Glutamatergic neuron (in vitro differentiated cells): ENCODE results near the gene ARMC5. TPM values are rescaled to one million over a fixed set of nuclear protein-coding genes. Genes with fewer than 3 reads are reported as not detected.

Experiments
- DNase-seq: peaks from one replicate; pipeline ENCODE4 v3.0.0; 2022
- H3K27ac Mint-ChIP-seq: one replicate; pipeline ENCODE4 v1.8.0; 2020; ENCODE audit warnings: mild to moderate bottlenecking, mixed read lengths, inconsistent platforms; ENCODE audit not compliant: unreplicated experiment
- H3K27me3 Mint-ChIP-seq: one replicate; pipeline ENCODE4 v1.8.0; 2020; ENCODE audit warnings: mild to moderate bottlenecking, moderate library complexity, mixed read lengths, inconsistent platforms; ENCODE audit not compliant: unreplicated experiment
- H3K36me3 Mint-ChIP-seq: one replicate; pipeline ENCODE4 v1.8.0; 2020; ENCODE audit warnings: mild to moderate bottlenecking, mixed read lengths, inconsistent platforms; ENCODE audit not compliant: unreplicated experiment
- H3K4me1 Mint-ChIP-seq: one replicate; pipeline ENCODE4 v1.8.0; 2020; ENCODE audit warnings: mild to moderate bottlenecking, low read depth, mixed read lengths, inconsistent platforms; ENCODE audit not compliant: unreplicated experiment
- H3K4me3 Mint-ChIP-seq: one replicate; pipeline ENCODE4 v1.8.0; 2020; ENCODE audit warnings: mild to moderate bottlenecking, mixed read lengths, inconsistent platforms; ENCODE audit not compliant: unreplicated experiment
- H3K9me3 Mint-ChIP-seq: one replicate; pipeline ENCODE4 v1.8.0; 2020; ENCODE audit warnings: mild to moderate bottlenecking, moderate library complexity, mixed read lengths, inconsistent platforms; ENCODE audit not compliant: unreplicated experiment
- total RNA-seq: library from RNA; stranded (reverse); fragmentation: NEBNext Ultra II Directional; extraction: Animal tissue kit (Norgen Biotek cat#: 25700); gene quantifications from one replicate; pipeline ENCODE4 v1.2.1, GENCODE V29; 2021; ENCODE audit not compliant: unreplicated experiment
- TF ChIP-seq, protein P1 (sequence below): fragments of 200-600 bp; sonication (generic); IDR thresholded peaks from one replicate; pipeline ENCODE4 v1.5.0; 2021; ENCODE audit not compliant: partially characterized antibody, unreplicated experiment

ARMC5 gene
- total RNA-seq, 1 donor from 2014 or later = 15.8 TPM

DNA sequence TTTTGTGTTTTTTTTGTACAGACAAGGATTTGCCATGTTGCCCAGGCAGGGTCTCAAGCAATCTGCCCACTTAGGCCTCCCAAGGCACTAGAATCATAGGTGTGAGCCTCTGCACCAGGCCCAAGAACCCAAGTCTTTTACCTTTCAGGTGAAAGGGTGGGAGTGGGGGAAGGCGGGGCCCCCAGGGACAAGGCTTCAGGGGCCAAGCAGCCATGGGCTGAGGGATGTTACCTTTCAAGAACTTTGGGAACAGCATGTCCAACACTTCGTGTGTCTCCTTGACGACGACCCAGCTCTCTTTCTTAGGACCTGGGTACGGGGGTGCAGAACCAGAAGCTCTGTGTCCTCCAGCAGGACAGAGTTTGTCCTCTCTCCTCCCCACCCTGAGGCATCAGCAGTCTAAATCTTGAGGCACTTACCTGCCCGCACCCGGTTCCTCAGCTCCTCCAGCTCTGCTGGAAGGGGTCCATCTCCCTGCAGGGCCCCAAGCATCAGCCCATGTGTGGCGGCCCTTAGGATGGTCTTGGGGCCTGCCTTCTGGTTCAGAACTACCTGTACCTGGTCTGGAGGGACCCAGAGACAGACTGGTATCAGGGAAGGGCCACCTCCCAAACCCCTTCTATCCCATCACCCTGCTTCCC, 32.6 kb downstream of the ARMC5 start:
- DNase-seq = no peak
- peaks cover 6% of the 10 kb centered on the region for H3K9me3 Mint-ChIP-seq
- H3K36me3 Mint-ChIP-seq = peaks cover 19% of the 10 kb centered on the region
- no peaks in the 10 kb centered on the region for H3K4me1 Mint-ChIP-seq
- H3K27me3 Mint-ChIP-seq = peaks cover 19% of the 10 kb centered on the region
- TF ChIP-seq, protein P1, sequence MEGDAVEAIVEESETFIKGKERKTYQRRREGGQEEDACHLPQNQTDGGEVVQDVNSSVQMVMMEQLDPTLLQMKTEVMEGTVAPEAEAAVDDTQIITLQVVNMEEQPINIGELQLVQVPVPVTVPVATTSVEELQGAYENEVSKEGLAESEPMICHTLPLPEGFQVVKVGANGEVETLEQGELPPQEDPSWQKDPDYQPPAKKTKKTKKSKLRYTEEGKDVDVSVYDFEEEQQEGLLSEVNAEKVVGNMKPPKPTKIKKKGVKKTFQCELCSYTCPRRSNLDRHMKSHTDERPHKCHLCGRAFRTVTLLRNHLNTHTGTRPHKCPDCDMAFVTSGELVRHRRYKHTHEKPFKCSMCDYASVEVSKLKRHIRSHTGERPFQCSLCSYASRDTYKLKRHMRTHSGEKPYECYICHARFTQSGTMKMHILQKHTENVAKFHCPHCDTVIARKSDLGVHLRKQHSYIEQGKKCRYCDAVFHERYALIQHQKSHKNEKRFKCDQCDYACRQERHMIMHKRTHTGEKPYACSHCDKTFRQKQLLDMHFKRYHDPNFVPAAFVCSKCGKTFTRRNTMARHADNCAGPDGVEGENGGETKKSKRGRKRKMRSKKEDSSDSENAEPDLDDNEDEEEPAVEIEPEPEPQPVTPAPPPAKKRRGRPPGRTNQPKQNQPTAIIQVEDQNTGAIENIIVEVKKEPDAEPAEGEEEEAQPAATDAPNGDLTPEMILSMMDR = no peak
- no peak overlapping the region for H3K27ac Mint-ChIP-seq
- no peak overlapping the region for H3K4me3 Mint-ChIP-seq

DNA sequence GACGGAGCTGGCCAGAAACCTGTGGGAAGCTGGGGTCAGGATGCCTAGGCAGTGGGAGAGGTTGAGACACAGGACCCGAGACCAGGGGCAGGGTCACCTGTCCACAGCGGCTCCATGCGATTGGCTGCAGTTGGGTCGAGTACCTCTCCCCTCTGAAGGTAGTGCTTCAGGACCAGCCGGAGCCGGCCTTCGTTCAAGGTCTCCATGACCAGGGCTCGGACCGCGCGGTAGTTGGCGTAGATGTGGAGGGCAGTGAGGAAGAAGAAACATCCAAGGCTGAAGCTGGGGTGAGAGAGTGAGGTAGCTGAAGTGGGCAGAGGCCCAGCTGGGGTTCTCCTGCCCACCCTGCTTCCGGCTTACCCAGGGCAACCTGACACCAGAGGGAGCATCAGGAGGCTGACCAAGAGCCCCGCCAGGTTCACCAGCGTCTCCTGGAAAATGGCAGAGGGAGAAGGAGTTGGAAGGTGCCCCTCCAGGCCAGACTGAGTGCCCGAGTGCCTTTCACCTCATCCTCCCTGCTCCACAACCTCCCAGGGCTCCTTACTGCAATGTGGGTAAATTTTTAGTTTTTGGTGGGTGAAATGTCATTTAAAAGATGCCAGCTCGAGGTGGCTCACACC, 34.3 kb downstream of the ARMC5 start:
- H3K9me3 Mint-ChIP-seq = peaks cover 6% of the 10 kb centered on the region
- no peaks in the 10 kb centered on the region for H3K4me1 Mint-ChIP-seq
- H3K27ac Mint-ChIP-seq = no peak overlapping the region
- peaks cover 19% of the 10 kb centered on the region for H3K36me3 Mint-ChIP-seq
- peaks cover 14% of the 10 kb centered on the region for H3K27me3 Mint-ChIP-seq
- TF ChIP-seq, protein P1 = no peak
- no peak overlapping the region for H3K4me3 Mint-ChIP-seq
- DNase-seq = no peak

DNA sequence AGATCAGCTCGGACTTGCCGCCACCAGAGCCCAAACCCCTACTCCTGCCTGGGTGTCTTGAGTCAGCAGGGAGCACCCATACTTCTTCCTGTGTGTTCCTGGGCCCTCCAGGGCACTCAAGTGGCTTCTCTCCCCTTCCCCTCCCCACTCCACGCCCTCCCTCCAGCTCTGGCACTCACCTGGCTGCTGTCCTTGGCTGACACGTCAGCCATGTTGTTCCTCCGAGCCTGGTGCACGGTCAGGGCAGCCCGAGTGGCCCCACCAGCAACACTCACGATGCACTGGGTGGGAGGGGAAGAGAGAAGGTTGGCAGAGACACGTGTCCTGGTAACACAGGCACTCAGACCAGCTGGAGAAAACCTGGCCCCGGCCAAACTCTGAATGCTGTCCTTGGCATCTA, 37.4 kb downstream of the ARMC5 start:
- Mint-ChIP-seq H3K4me3 (no peak overlapping the region), H3K27ac (no peak overlapping the region), H3K27me3 (peaks cover 8% of the 10 kb centered on the region), H3K4me1 (no peaks in the 10 kb centered on the region), H3K36me3 (peaks cover 8% of the 10 kb centered on the region), H3K9me3 (peaks cover 1% of the 10 kb centered on the region)
- TF ChIP-seq, protein P1 = no peak
- no peak for DNase-seq

- Mint-ChIP-seq H3K9me3 (peaks cover 1% of the 10 kb centered on the region), H3K36me3 (peaks cover 1% of the 10 kb centered on the region), H3K27ac (no peak overlapping the region), H3K4me3 (no peak overlapping the region), H3K4me1 (no peaks in the 10 kb centered on the region), H3K27me3 (peaks cover 3% of the 10 kb centered on the region)
- TF ChIP-seq, protein P1 = no peak
- DNase-seq = no peak
These were observed 39.2 kb downstream of the ARMC5 start for GRCh38 chr16:31498493-31498892.

DNA sequence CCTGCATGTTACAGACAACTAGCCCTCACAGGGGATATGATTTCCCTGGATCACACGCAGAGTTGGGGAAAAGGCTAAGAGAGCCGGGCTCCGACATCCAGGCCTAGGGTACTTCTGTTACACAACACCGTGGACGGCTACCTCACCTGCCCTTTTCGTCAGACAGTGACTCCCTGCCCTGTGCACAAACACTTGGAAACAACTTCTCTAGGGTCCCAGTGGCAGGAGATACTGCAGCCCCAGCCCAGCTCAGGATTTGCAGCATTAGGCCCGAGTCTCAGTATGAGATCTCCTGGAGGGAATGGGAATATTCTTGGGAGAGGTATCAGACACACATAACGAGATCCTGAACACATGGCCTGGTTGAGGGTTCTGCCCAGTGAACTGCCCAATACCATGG, 40.6 kb downstream of the ARMC5 start:
- peaks cover 1% of the 10 kb centered on the region for H3K9me3 Mint-ChIP-seq
- TF ChIP-seq, protein P1 = no peak
- H3K4me1 Mint-ChIP-seq = no peaks in the 10 kb centered on the region
- no peak overlapping the region for H3K4me3 Mint-ChIP-seq
- no peaks in the 10 kb centered on the region for H3K36me3 Mint-ChIP-seq
- no peak for DNase-seq
- no peak overlapping the region for H3K27ac Mint-ChIP-seq
- H3K27me3 Mint-ChIP-seq = peaks cover 3% of the 10 kb centered on the region
